GM23338 (cell line): ENCODE results near the gene CRYZL1. TPM values are rescaled to one million over a fixed set of nuclear protein-coding genes. Genes with fewer than 3 reads are reported as not detected.
A peak's percentile ranks its signal among the peaks of the same experiment; 100 is the strongest.

Experiments
- ATAC-seq: fragments of 200-7000 bp; cut with Tn5 transposase; 3 replicates; pipeline ENCODE4 v1.9.1; 2020
- DNase-seq: peaks from one replicate; pipeline ENCODE4 v3.0.0-alpha.2; 2015; ENCODE audit warnings: low spot score
- H2AFZ ChIP-seq: fragments of 200-600 bp; sonication (generic); 2 replicates; pipeline ENCODE4 v1.8.0; 2016; ENCODE audit warnings: antibody characterized with exemption, mild to moderate bottlenecking, moderate library complexity
- H3F3A ChIP-seq: fragments of 200-600 bp; sonication (generic); replicated peaks from 2 replicates; pipeline ENCODE4 v1.8.0; 2017; ENCODE audit warnings: antibody characterized with exemption, mixed run types, low read depth
- H3K27ac ChIP-seq: fragments of 200-600 bp; sonication (generic); 2 replicates; pipeline ENCODE4 v1.6.1; 2016; ENCODE audit warnings: low read depth
- H3K27me3 ChIP-seq: fragments of 200-600 bp; sonication (generic); 2 replicates; pipeline ENCODE4 v1.8.0; 2016; ENCODE audit warnings: mild to moderate bottlenecking, mixed run types, moderate library complexity; ENCODE audit not compliant: insufficient read depth
- H3K36me3 ChIP-seq: fragments of 200-600 bp; sonication (generic); 2 replicates; pipeline ENCODE4 v1.8.0; 2016; ENCODE audit warnings: mild to moderate bottlenecking; ENCODE audit not compliant: insufficient read depth
- H3K4me1 ChIP-seq: fragments of 200-600 bp; sonication (generic); 2 replicates; pipeline ENCODE4 v1.8.0; 2016; ENCODE audit warnings: mild to moderate bottlenecking, moderate library complexity; ENCODE audit not compliant: insufficient read depth
- H3K4me2 ChIP-seq: fragments of 200-600 bp; sonication (generic); 2 replicates; pipeline ENCODE4 v1.7.1; 2017; ENCODE audit warnings: mixed run types
- H3K4me3 ChIP-seq: fragments of 200-600 bp; sonication (generic); 2 replicates; pipeline ENCODE4 v1.6.1; 2016; ENCODE audit warnings: mixed run types
- H3K79me2 ChIP-seq: fragments of 200-600 bp; sonication (generic); replicated peaks from 2 replicates; pipeline ENCODE4 v1.8.0; 2017; ENCODE audit warnings: mild to moderate bottlenecking; ENCODE audit not compliant: insufficient read depth
- H3K9me2 ChIP-seq: fragments of 200-600 bp; sonication (generic); 2 replicates; pipeline ENCODE4 v1.8.0; 2017; ENCODE audit not compliant: insufficient read depth
- H4K20me1 ChIP-seq: fragments of 200-600 bp; sonication (generic); replicated peaks from 2 replicates; pipeline ENCODE4 v1.8.0; 2017; ENCODE audit warnings: mild to moderate bottlenecking; ENCODE audit not compliant: insufficient read depth
- H3K27ac Mint-ChIP-seq: 2 replicates; pipeline ENCODE4 v1.8.0; 2020; ENCODE audit warnings: inconsistent platforms, mild to moderate bottlenecking, moderate library complexity, mixed read lengths
- H3K27me3 Mint-ChIP-seq: 3 replicates; pipeline ENCODE4 v1.8.0; 2022; ENCODE audit warnings: low read depth, mild to moderate bottlenecking, moderate library complexity, mixed read lengths, inconsistent platforms; ENCODE audit not compliant: insufficient read depth, poor library complexity
- H3K36me3 Mint-ChIP-seq: 3 replicates; pipeline ENCODE4 v1.8.0; 2021; ENCODE audit warnings: low read depth, mild to moderate bottlenecking, inconsistent platforms, moderate library complexity, mixed read lengths
- H3K4me1 Mint-ChIP-seq: 3 replicates; pipeline ENCODE4 v1.8.0; 2020; ENCODE audit warnings: mild to moderate bottlenecking, inconsistent platforms, mixed read lengths
- H3K4me3 Mint-ChIP-seq: 3 replicates; pipeline ENCODE4 v1.8.0; 2021; ENCODE audit warnings: moderate library complexity, mild to moderate bottlenecking, inconsistent platforms, mixed read lengths
- H3K9me3 Mint-ChIP-seq: 3 replicates; pipeline ENCODE4 v1.8.0; 2020; ENCODE audit warnings: moderate library complexity, mild to moderate bottlenecking, inconsistent platforms, mixed read lengths
- CTCF ChIP-seq, 2 experiments: fragments of 200-600 bp in 1 of 2; sonication (generic) in 1 of 2; conservative IDR thresholded peaks; 2 replicates each; pipeline versions ENCODE4 v1.5.1 to v1.6.1; 2016 to 2017; ENCODE audit warnings: antibody characterized with exemption in 2 of 2, low read depth in 2 of 2, mild to moderate bottlenecking in 2 of 2, moderate library complexity in 1 of 2
- EZH2 ChIP-seq: fragments of 200-600 bp; sonication (generic); IDR thresholded peaks from one replicate; pipeline ENCODE4 v1.8.0; 2017; ENCODE audit warnings: antibody characterized with exemption, mild to moderate bottlenecking, low read depth; ENCODE audit not compliant: unreplicated experiment
- JUNB ChIP-seq: IDR thresholded peaks from one replicate; pipeline ENCODE4 v1.6.1; 2016; ENCODE audit warnings: antibody characterized with exemption; ENCODE audit not compliant: unreplicated experiment
- POLR2AphosphoS5 ChIP-seq: IDR thresholded peaks from 2 replicates; pipeline ENCODE4 v1.6.1; 2016; ENCODE audit warnings: antibody characterized with exemption, low read depth
- REST ChIP-seq: IDR thresholded peaks from one replicate; pipeline ENCODE4 v1.6.1; 2018; ENCODE audit warnings: antibody characterized with exemption; ENCODE audit not compliant: unreplicated experiment
- ZNF114 ChIP-seq: fragments of 250-450 bp; sonication (Bioruptor Pico); IDR thresholded peaks from 2 replicates; pipeline ENCODE4 v1.5.0; 2020; ENCODE audit warnings: mild to moderate bottlenecking, moderate library complexity
- polyA plus RNA-seq: library from polyadenylated mRNA; unstranded; fragments of >200 nt; fragmentation: Nextera tagmentation; extraction: Ambion mirVana; gene quantifications from 2 replicates; pipeline ENCODE4 v1.2.1, GENCODE V29; 2016
- total RNA-seq: library from RNA; depleted of rRNA; stranded (reverse); fragments of >200 nt; shearing (Covaris generic); gene quantifications from 2 replicates; pipeline ENCODE4 v1.2.3, GENCODE V29; 2014

Gene CRYZL1
- total and polyA plus RNA-seq, 2 experiments from 2014 or later, result 23.8 to 40.5 TPM

GRCh38 chr21:33685613-33686197 is 44.2 kb upstream of the CRYZL1 start:
- Mint-ChIP-seq H3K9me3 (no peaks in the 10 kb centered on the region), H3K27me3 (peaks cover 2% of the 10 kb centered on the region), H3K36me3 (peaks cover 5% of the 10 kb centered on the region; the same call in 1 of the 3 replicates), H3K4me3 (peak overlapping the region; percentile 64), H3K27ac (peak overlapping the region; percentile 89), H3K4me1 (peaks cover 57% of the 10 kb centered on the region)
- Histone ChIP-seq H2AFZ (no peak overlapping the region), H3K36me3 (no peaks in the 10 kb centered on the region), H3K4me3 (peak overlapping the region; percentile 15), H3K9me2 (no peaks in the 10 kb centered on the region), H3F3A (no peaks in the 10 kb centered on the region), H3K27me3 (no peaks in the 10 kb centered on the region), H3K79me2 (peaks cover 82% of the 10 kb centered on the region), H3K4me2 (peak overlapping the region; percentile 43), H4K20me1 (no peaks in the 10 kb centered on the region), H3K4me1 (peaks cover 44% of the 10 kb centered on the region), H3K27ac (peak overlapping the region; percentile 82)
- ATAC-seq (peak; percentile 34), DNase-seq (peak; percentile 41)
- TF ChIP-seq REST, result no peak

DNA sequence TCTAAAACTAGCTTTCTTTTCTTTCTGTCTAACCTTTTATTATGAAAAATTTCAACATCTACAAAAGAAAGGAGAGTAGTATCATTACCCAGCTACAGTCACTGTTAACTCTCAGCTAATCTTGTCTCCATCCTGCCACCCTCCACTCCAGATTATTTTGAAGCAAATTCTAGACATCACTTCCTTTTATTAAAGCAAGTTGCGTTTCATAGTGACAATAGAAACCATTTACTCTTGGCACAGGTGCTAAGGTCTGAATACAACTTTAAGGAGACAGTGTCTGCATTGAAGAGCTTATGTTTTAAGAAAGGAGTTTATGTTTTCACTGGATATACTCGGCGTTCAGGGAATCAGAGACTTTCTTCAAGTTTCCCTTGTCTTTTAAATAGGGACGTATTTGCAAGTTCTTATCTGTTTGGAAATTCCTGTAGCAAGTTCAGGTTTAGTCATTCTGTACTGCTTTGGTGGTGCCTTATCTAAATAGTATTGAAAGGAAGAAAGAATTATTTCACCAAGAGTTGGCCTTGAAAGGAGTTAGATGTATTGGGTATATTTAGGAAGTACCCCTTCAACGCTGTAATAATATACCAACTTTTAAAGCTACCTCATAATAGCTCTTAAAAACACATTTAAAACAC is 43.5 kb upstream of the CRYZL1 start:
- Histone ChIP-seq H3K4me2 (peak overlapping the region; percentile 43), H4K20me1 (no peaks in the 10 kb centered on the region), H3K79me2 (peaks cover 84% of the 10 kb centered on the region), H3F3A (no peaks in the 10 kb centered on the region), H2AFZ (no peak overlapping the region), H3K27me3 (no peaks in the 10 kb centered on the region), H3K4me1 (peaks cover 44% of the 10 kb centered on the region), H3K27ac (peak overlapping the region; percentile 82), H3K4me3 (peak overlapping the region; percentile 15), H3K9me2 (no peaks in the 10 kb centered on the region), H3K36me3 (no peaks in the 10 kb centered on the region)
- DNase-seq, result peak; percentile 59
- peaks cover 58% of the 10 kb centered on the region for H3K4me1 Mint-ChIP-seq
- no peaks in the 10 kb centered on the region for H3K9me3 Mint-ChIP-seq
- peak; percentile 82 for ATAC-seq
- peaks cover 7% of the 10 kb centered on the region; the same call in 2 of the 3 replicates for H3K36me3 Mint-ChIP-seq
- H3K27me3 Mint-ChIP-seq, result peaks cover 2% of the 10 kb centered on the region
- peak overlapping the region; percentile 64 for H3K4me3 Mint-ChIP-seq
- peak overlapping the region; percentile 89 for H3K27ac Mint-ChIP-seq
- no peak for TF ChIP-seq EZH2
- 0 out of 2 replicates have a peak, but pooled peaks have one; percentile 75 for TF ChIP-seq ZNF114 (CRISPR knock-in tag)

GRCh38 chr21:33684068-33684467 is 42.5 kb upstream of the CRYZL1 start:
- Histone ChIP-seq H3K79me2 (peaks cover 84% of the 10 kb centered on the region), H3F3A (no peaks in the 10 kb centered on the region), H4K20me1 (no peaks in the 10 kb centered on the region), H3K27ac (peak overlapping the region; percentile 82), H2AFZ (no peak overlapping the region), H3K4me1 (peaks cover 44% of the 10 kb centered on the region), H3K36me3 (no peaks in the 10 kb centered on the region), H3K9me2 (no peaks in the 10 kb centered on the region), H3K4me3 (peak overlapping the region; percentile 15), H3K27me3 (no peaks in the 10 kb centered on the region), H3K4me2 (peak overlapping the region; percentile 43)
- Mint-ChIP-seq H3K4me3 (peak overlapping the region; percentile 51), H3K27ac (peak overlapping the region; percentile 78), H3K4me1 (peaks cover 61% of the 10 kb centered on the region), H3K36me3 (peaks cover 10% of the 10 kb centered on the region; the same call in 2 of the 3 replicates), H3K9me3 (no peaks in the 10 kb centered on the region), H3K27me3 (peaks cover 2% of the 10 kb centered on the region)
- DNase-seq (no peak), ATAC-seq (no peak)
- no peak for TF ChIP-seq CTCF (conservative IDR thresholded peaks at IDR 0.05; ENCODE audit: low read depth in 2 of 2)
- TF ChIP-seq POLR2AphosphoS5, result no peak
- TF ChIP-seq EZH2, result no peak
- TF ChIP-seq JUNB, result no peak
